Measurements from ENCODE around the gene GADL1. TPM values are rescaled to one million over a fixed set of nuclear protein-coding genes. Genes with fewer than 3 reads are reported as not detected.
A peak's percentile ranks its signal among the peaks of the same experiment; 100 is the strongest.

The GADL1 gene
- total RNA-seq, 4 donors from 2014 or later, result not detected

- H3K4me1 ChIP-seq, result peaks cover 0 to 14% (median 0%) of the 10 kb centered on the region in 4 donors
- peaks cover 0 to 24% (median 0%) of the 10 kb centered on the region in 3 donors for H3K36me3 ChIP-seq
- peaks cover 0 to 7% (median 0%) of the 10 kb centered on the region in 4 donors for H3K9me3 ChIP-seq
- H3K27me3 ChIP-seq, result no peaks in the 10 kb centered on the region
- H3K27ac ChIP-seq, result no peak overlapping the region
- no peak overlapping the region for H3K4me3 ChIP-seq
- WGBS, 2 donors, result 74 to 81% methylated on average over 3 of the region's 3 CpGs
- DNase-seq (ENCODE audit: low spot score in 2 of 2), result no peak
- TF ChIP-seq POLR2A (IDR thresholded peaks at IDR 0.05) (no peak), CTCF (IDR thresholded peaks at IDR 0.05) (no peak), EP300 (IDR thresholded peaks at IDR 0.05) (no peak)
Observed at GRCh38 chr3:30700702-30701321, 193.6 kb downstream of the GADL1 start.

- Histone ChIP-seq H3K36me3 (peaks cover 0 to 33% (median 0%) of the 10 kb centered on the region in 3 donors), H3K9me3 (peaks cover 0 to 7% (median 0%) of the 10 kb centered on the region in 4 donors), H3K27me3 (no peaks in the 10 kb centered on the region), H3K4me1 (peaks cover 0 to 22% (median 0%) of the 10 kb centered on the region in 4 donors), H3K4me3 (no peak overlapping the region), H3K27ac (no peak overlapping the region)
- no peak for DNase-seq (ENCODE audit: low spot score in 2 of 2)
- 94 to 95% methylated on average over 4 of the region's 4 CpGs for WGBS, 2 donors
- no peak for TF ChIP-seq CTCF (IDR thresholded peaks at IDR 0.05)
- no peak for TF ChIP-seq EP300 (IDR thresholded peaks at IDR 0.05)
- TF ChIP-seq POLR2A (IDR thresholded peaks at IDR 0.05), result no peak
Observed at GRCh38 chr3:30699927-30700326, 194.5 kb downstream of the GADL1 start.

GRCh38 chr3:30698549-30698948 is 195.9 kb downstream of the GADL1 start:
- Histone ChIP-seq H3K4me1 (peaks cover 0 to 36% (median 2%) of the 10 kb centered on the region in 4 donors), H3K9me3 (peaks cover 0 to 7% (median 0%) of the 10 kb centered on the region in 4 donors), H3K27me3 (no peaks in the 10 kb centered on the region), H3K36me3 (peaks cover 0 to 44% (median 0%) of the 10 kb centered on the region in 3 donors), H3K4me3 (no peak overlapping the region), H3K27ac (no peak overlapping the region)
- DNase-seq (ENCODE audit: low spot score in 2 of 2), result no peak
- WGBS, 2 donors, result 62% methylated on average over 2 of the region's 2 CpGs
- TF ChIP-seq CTCF (IDR thresholded peaks at IDR 0.05), result no peak
- no peak for TF ChIP-seq POLR2A (IDR thresholded peaks at IDR 0.05)

GRCh38 chr3:30696896-30697295 is 197.6 kb downstream of the GADL1 start:
- Histone ChIP-seq H3K36me3 (peaks cover 0 to 48% (median 0%) of the 10 kb centered on the region in 3 donors), H3K4me1 (peaks cover 0 to 52% (median 11%) of the 10 kb centered on the region in 4 donors), H3K9me3 (no peaks in the 10 kb centered on the region), H3K27me3 (no peaks in the 10 kb centered on the region), H3K4me3 (no peak overlapping the region), H3K27ac (peak overlapping the region in 1 of 4 donors; percentile 90)
- DNase-seq (ENCODE audit: low spot score in 2 of 2), result no peak
- 66 to 73% methylated on average over 2 of the region's 2 CpGs for WGBS, 2 donors
- TF ChIP-seq CTCF (IDR thresholded peaks at IDR 0.05) (no peak), POLR2A (IDR thresholded peaks at IDR 0.05) (no peak)

- no peak for DNase-seq (ENCODE audit: low spot score in 2 of 2)
- peak overlapping the region in 1 of 4 donors; percentile 90 for H3K27ac ChIP-seq
- WGBS, 2 donors, result 8 to 30% methylated on average over 3 of the region's 3 CpGs
- H3K4me1 ChIP-seq, result peaks cover 0 to 57% (median 15%) of the 10 kb centered on the region in 4 donors
- H3K27me3 ChIP-seq, result no peaks in the 10 kb centered on the region
- H3K4me3 ChIP-seq, result no peak overlapping the region
- peaks cover 0 to 53% (median 0%) of the 10 kb centered on the region in 3 donors for H3K36me3 ChIP-seq
- H3K9me3 ChIP-seq, result no peaks in the 10 kb centered on the region
- TF ChIP-seq CTCF (IDR thresholded peaks at IDR 0.05) (no peak), POLR2A (IDR thresholded peaks at IDR 0.05) (no peak), EP300 (IDR thresholded peaks at IDR 0.05) (peak in 1 of 2 donors; percentile 52)
Observed at GRCh38 chr3:30696403-30696819, 198.1 kb downstream of the GADL1 start.

All from tibial nerve (tissue), 4 donors.